Stimulated activated CD4-positive, alpha-beta T cell treated with anti-CD3 and anti-CD28 coated beads, Interleukin-4, amount 100 ng/mL, for 24 hours (primary cell): ENCODE results near the gene SREBF2.

Experiments
- DNase-seq: peaks from one replicate; pipeline ENCODE4 v3.0.0-alpha.2; 2020

SREBF2 gene

DNA sequence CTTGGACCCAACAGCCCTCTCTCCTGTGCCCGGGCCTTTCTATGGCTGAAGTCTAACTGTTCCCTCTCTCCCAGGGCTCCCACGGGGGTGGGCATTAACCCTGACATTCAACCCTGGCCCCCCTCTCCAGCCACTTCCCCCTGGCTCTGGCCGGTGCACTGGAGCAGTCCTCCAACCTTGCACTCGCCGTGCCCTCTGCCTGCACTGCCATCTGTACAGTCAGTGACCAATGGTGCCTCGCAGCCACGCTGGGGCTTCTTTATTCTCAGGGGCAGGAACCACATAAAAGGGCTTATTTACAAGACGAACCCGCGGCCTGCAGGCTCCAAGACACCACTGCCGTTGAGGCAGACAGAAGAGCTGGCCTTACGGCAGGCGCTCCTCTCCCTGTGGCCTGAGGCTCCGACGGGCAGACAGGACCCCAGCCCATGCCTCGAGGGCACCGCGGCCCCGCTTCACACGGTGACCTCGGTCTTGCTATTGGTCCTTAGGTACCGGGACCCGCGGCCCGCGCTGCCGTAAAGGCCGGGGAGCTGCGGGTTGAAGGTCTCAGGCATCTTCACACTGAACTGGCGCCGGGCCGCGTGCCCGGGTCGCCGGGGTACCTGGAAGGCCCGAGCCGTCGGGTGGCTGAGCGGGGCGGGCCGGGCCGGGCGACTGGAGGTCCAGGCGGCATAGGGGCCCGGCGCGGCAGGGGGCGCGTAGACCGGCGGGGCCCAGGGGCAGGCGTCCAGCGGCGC is 76.6 kb downstream of the SREBF2 start:
- no peak for DNase-seq

GRCh38 chr22:41910050-41911000 is 77.4 kb downstream of the SREBF2 start:
- DNase-seq = peak; percentile 26

DNA sequence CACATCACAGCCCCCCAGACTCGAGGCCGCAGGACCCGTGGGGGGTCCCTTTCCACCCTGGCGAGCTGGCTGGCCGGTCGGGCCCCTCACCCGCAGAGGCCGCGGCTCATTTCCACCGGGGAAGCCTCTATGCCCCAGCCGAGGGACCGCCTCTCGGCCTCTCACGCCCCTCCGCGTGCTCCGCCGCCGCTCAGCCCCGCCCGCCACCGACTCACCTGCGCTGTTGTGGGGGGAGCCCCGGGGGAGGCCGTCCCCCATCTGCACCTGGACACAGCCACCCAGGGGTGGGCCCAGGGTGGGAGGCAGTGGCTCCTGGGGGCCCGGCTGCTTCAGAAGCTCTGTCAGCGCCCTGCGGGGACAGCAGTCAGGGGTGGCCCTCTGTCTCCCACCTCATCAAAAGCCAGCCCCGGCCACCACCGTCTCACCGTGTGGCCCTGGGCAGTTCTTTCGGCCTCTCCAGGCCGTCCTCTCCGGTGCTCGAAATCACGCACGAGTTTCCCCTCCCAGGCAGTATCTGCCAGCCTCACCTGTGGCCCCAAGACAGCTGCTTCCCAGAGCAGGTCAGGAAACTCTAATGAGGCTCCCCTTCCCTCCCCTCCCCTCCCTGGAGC is 78.2 kb downstream of the SREBF2 start:
- no peak for DNase-seq

DNA sequence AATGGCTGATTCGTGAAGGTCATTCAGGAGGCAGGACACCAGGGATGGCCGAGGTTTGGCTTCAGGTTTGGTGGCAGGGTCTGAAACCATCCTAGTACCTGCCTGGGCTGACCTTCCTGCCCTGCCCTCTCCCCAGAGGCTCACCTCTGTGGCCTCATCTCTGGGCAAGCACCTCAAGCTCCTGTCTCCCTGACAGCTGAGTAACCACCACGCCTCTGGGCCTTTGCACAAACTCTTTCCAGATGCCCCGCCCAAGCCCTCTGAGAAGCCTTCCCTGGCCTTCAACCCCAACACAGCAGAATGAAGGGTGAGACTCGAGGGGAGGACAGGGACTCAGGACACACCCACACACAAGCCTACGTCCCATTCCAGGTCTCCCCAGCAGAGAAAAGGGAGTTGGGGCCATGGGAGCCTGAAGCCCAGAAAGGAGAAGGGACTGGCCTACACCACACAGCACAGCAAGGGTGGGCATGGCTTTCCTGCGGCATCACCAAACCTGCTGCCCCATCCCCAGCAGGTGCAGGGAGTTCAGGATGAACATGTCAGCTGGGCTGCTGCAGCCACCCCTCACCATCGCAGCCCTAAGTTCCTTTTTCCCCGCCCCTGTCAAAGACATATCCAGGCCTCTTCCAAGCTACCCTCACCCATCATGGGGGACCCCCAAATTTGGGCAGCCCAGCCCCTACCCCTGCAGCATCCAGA is 79.6 kb downstream of the SREBF2 start:
- DNase-seq = no peak

- DNase-seq = no peak
Observed at GRCh38 chr22:41913040-41913719, 80.3 kb downstream of the SREBF2 start.

DNA sequence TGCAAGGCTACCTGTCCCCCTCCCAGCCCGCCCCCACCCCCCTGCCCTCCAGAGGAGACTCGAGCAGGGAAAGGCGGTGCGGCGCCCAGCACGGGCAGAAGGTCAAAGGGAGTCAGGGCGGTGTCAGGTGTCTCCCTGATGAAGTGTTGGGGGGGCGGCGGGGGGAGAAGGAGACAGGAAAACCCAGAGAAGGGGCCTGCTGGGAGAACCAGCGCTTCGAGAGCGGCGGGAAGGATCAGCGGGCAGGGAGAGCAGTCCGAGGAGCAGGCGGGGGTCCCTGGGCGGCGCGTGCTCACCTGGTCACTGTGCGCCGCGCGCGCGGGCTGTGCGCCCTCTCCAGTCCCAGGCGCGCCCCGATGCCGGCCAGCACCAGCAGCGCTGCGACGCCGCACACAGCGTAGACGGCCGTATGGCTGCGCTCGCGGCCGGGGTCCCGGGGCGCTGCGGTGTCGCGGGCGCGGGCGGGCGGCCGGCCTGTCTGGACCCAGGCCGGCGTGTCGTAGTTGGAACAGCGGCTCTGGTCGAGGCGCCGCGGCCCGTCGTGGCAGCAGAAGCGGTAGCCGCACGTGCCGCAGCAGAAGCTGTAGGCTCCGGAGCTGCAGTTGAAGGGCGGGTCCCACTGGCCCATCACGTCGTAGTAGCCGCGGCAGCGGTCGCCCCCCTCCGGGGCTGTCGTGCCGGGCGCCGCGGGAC is 81.1 kb downstream of the SREBF2 start:
- no peak for DNase-seq

DNA sequence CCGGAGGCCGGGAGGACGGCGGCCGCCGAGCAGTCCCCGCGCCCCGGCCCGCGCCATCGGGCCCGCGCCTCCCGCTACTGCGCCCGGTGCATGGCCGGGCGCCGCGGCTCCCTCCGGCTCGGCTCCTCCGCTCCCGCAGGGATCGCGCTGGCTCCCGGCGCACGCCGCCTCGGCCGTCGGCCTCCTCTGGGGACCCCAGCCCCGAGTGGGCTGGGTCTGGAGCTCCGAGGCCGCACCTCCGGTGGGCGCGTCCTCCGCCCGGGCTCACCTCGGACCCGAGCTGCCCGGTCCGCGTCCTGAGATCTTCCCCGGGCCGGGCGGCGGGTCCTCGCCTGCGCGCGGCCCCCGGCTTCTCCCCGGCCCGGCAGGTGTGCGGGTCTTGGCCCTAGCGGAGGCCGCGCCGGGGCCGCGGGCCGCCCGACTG is 81.7 kb downstream of the SREBF2 start:
- no peak for DNase-seq

DNA sequence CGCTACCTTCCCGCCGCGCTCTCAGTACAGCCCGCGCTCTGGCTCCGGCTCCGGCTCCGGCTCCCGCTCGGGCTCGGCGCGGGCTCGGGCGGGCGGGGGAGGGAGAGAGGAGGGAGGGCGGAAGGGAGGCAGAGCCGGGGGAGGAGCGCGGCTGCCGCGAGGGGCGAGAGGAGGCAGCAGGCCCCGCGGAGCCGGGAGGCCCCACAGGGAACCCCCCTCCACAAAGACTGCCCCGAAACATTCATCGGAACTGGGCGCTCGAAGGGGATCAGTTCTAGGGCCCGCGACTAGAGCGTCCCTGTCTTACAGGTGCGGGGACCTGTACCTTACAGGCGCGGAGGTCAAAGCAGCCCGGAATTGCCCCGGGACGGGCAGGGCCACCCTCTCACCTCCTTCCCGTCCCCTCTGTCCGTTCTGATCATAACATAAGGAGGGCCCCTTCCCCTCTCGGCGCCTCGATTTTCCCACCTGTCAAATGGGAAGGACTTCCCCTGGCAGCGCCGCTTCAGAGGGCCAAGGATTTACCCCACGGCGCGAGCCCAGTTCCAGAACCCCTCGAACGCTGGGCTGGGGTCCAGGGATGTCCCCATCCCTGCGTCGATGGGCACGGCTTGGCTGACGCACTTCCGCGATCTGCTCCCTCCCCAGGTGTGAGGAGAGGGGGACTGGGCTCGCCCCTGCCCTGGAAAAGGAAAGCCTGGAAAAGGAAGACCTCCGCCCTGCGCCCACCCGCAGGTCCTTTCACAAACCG is 82.3 kb downstream of the SREBF2 start, which contains the start of gene SHISA8:
TSS of gene SHISA8 (minus strand) at position 40 of the 751 bp plus-strand sequence. CDS start 407 bp downstream, outside the sequence.
- peak; percentile 55 for DNase-seq

DNA sequence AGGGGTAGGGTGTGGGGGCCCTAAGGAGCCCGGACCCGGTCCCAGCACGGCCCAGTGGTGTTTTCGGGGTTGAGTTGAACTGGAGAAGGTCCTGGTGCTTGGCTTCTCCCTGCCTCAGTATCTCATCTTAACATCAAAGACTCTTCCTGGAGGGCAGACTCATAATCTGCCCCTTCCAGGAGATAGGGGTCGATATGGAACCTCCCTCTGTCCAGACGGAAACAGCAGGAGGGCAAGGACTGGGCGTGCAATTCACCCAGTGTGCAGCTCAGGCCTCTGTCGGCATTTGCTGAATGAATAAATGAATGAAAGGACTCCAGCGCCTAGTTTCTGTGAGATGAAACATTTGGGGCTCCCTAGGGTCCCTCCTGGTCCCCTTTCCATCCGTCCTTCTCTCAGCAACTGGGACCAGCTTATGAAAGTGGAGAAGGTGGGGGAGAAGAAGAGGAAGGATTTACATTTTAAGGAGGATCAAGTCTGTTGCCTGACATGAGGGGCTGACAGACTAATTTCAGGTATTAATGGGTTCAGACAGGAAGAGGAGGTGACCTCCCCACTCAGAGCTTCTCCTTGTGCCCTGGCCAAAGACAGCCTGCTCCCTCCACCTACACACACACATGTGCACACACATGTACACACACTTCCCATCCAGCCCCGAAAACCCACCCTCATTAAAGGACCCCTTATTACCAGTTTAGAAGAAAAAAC is 83.0 kb downstream of the SREBF2 start:
- no peak for DNase-seq

DNA sequence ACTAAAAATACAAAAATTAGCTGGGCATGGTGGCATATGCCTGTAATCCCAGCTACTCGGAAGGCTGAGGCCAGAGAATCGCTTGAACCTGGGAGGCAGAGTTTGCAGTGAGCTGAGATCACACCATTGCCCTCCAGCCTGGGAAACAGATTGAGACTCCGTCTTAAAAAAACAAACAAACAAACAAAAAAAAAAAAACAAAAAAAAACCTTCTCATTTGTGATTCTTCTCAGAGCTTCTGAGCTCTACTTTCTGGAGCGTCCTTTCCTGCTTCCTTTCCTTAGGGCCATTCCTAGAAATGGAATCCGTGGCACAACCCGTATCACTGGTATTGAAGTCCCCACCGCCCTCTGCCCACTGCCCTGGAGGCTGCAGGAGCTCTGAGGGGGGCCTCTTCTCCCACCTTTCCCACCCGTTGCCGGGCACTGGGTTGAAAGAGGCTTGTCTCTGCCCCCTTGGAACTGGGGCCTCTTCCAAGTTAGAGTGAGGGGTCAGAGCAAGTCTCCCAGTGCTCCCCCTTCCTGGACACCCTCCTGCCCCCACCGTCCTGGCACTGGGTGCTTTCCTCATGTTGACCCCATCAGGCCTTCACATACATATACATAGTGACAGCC is 83.9 kb downstream of the SREBF2 start:
- DNase-seq = no peak

GRCh38 chr22:41917375-41917902 is 84.5 kb downstream of the SREBF2 start:
- no peak for DNase-seq

- DNase-seq = no peak
Observed at GRCh38 chr22:41917903-41918791, 85.2 kb downstream of the SREBF2 start.

DNA sequence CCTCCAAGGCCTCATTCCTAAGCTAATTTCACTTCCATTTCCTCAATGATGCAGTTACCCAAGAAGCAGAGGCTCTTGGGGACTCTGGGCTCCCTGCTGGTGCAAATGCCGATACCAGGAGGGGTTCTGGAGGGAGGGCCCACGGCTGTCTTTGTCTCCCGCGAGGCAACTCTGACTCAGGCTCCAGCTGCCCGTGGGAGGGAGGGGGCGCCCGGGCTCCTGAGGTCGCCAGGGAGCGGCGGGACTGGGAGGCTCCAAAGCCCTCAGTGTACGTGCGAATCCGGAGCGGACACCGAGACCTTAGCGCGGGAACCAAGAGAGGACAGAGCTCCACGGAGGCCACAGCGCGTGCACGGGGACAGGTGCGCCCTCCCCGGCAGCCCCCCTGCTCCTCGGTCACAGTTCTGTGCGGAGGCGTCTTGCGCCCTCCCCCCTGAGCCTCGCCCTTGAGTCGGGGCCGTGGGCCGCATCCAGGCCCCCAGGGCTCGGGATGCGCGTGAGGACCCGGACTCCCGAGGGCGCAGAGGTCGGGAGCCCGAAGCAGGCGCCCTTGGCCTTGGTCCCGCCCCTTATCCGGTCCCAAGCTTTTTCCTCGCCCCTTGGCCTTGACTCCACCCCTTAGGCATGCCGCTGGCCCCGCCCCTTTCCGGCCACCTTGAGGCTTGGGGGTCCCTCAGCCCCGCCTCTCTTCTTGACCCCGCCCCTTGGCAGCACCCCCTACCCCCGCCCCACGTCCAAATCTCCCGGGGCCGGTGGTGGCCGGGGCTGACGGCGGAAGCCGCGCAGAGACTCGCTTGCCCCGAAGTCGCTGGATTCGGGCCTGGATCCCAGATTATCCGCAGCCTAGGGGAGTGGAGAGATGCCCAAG is 86.7 kb downstream of the SREBF2 start:
- DNase-seq = peak; percentile 45

GRCh38 chr22:41920271-41920976 is 87.5 kb downstream of the SREBF2 start:
- DNase-seq = no peak

- no peak for DNase-seq
Observed at GRCh38 chr22:41922328-41922727, 89.4 kb downstream of the SREBF2 start.

DNA sequence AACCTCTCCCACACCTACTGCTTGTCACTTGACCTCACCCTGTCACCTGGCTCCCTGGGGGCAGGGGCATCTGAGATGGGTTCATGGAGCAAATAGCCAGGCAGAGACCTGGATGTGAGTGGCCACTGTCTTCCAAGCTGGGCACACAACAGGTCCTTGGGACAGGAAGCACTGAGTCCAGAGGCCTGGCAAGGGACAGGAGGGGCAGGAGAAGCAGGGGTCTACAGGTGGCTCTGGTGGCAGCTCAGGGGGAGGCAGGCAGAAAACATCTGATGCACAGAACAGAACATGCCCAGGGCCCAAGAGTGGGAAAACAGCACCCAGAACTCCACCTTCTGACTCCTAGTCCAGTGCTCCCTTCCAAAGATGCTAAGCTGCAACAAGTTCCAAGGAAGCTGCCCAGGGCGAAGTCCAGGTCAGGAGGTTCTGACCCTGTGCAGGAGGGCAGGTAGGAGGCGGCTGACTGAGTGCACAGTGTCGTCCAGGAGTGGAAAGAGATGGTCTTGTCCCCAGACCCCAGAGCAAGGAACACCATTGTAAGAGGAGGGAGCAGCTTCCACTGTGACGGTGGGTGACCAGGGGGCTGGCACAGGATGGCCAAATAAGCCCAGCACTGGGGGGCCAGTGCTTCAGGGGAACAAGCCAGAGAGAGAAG is 90.2 kb downstream of the SREBF2 start:
- DNase-seq = no peak
